HepG2 (cell line): ENCODE measurements around the gene RASIP1.

Experiments
- CTCF ChIP-seq: sonication (generic); formaldehyde crosslinking; IDR thresholded peaks from 2 replicates; pipeline ENCODE4 v1.5.0; 2020; ENCODE audit warnings: mild to moderate bottlenecking, missing genetic modification reagents, moderate library complexity
- E2F1 ChIP-seq: sonication (generic); formaldehyde crosslinking; IDR thresholded peaks from 2 replicates; pipeline ENCODE4 v1.5.0; 2020; ENCODE audit warnings: missing genetic modification reagents
- FIP1L1 ChIP-seq: fragments of 200-400 bp; formaldehyde crosslinking; IDR thresholded peaks from 2 replicates; pipeline ENCODE4 v1.6.1; 2018; ENCODE audit warnings: low read depth, mild to moderate bottlenecking, low read length, moderate library complexity, borderline replicate concordance; ENCODE audit not compliant: insufficient read depth
- KDM5A ChIP-seq: fragments of 200-600 bp; sonication (generic); IDR thresholded peaks from 2 replicates; pipeline ENCODE4 v1.7.0; 2018; ENCODE audit warnings: antibody characterized with exemption, mild to moderate bottlenecking, low read length, borderline replicate concordance
- POLR2AphosphoS2 ChIP-seq: IDR thresholded peaks from 2 replicates; pipeline ENCODE4 v1.6.1; 2011; ENCODE audit warnings: low read depth, low read length, improper control_type of control experiment
- POLR2AphosphoS5 ChIP-seq: IDR thresholded peaks from 2 replicates; pipeline ENCODE4 v1.6.1; 2012; ENCODE audit warnings: low read depth, low read length
- TBX3 ChIP-seq: fragments of 450-650 bp; IDR thresholded peaks from 2 replicates; pipeline ENCODE4 v1.6.1; 2017; ENCODE audit warnings: antibody characterized with exemption, mild to moderate bottlenecking, inconsistent platforms, borderline replicate concordance
- ZBTB44 ChIP-seq: sonication (generic); formaldehyde crosslinking; IDR thresholded peaks from 2 replicates; pipeline ENCODE4 v1.4.0; 2020; ENCODE audit warnings: missing genetic modification reagents
- ZNF407 ChIP-seq: sonication (generic); formaldehyde crosslinking; IDR thresholded peaks from one replicate; pipeline ENCODE4 v1.5.1; 2020; ENCODE audit warnings: mild to moderate bottlenecking, missing genetic modification reagents; ENCODE audit errors: not compliant biosample characterization

GRCh38 chr19:48768994-48769713 lies 28.7 kb upstream of the RASIP1 start:
- TF ChIP-seq E2F1 (CRISPR knock-in tag) (no peak), KDM5A (no peak), POLR2AphosphoS5 (no peak), ZBTB44 (CRISPR knock-in tag) (no peak), ZNF407 (CRISPR knock-in tag) (no peak), TBX3 (no peak), FIP1L1 (no peak), CTCF (CRISPR knock-in tag) (no peak), POLR2AphosphoS2 (no peak)
